Testis (tissue), 3 donors: ENCODE data around the gene SAYSD1. TPM values are rescaled to one million over a fixed set of nuclear protein-coding genes. Genes with fewer than 3 reads are reported as not detected.

Experiments used
- DNase-seq: peaks from one replicate; pipeline ENCODE4 v3.0.0-alpha.2; 2019
- H3K27ac ChIP-seq, 2 donors: fragments of 200-600 bp; sonication (generic); one replicate each; pipeline ENCODE4 v1.5.1; 2019
- H3K27me3 ChIP-seq: fragments of 200-600 bp; sonication (generic); one replicate; pipeline ENCODE4 v1.5.1; 2019
- H3K36me3 ChIP-seq: fragments of 200-600 bp; sonication (generic); one replicate; pipeline ENCODE4 v1.5.1; 2017; ENCODE audit warnings: low read depth; ENCODE audit errors: missing control alignments
- H3K4me1 ChIP-seq: fragments of 200-600 bp; sonication (generic); one replicate; pipeline ENCODE4 v1.5.1; 2019
- H3K4me3 ChIP-seq, 2 donors: fragments of 200-600 bp; sonication (generic); one replicate each; pipeline ENCODE4 v1.5.1; 2017 to 2019
- H3K9me3 ChIP-seq: fragments of 200-600 bp; sonication (generic); one replicate; pipeline ENCODE4 v1.5.1; 2017
- POLR2A ChIP-seq: fragments of 450-650 bp; IDR thresholded peaks from one replicate; pipeline ENCODE4 v1.6.1; 2017; ENCODE audit warnings: antibody characterized with exemption, mild to moderate bottlenecking, moderate library complexity
- WGBS, 2 donors: methylation state at CpG; one replicate each; pipeline ENCODE4 v1.1.5; 2018; 5-methylcytosine and 5-hydroxymethylcytosine counted together
- intact Hi-C: fragments of 100-400 bp; cut with DNase I; formaldehyde crosslinking; loops from one replicate; pipeline ENCODE4 v1.15.1; 2023; ENCODE audit warnings: low total_unique reads
- polyA plus RNA-seq: library from polyadenylated mRNA; stranded (reverse); fragments of 350-450 nt; fragmentation: Illumina TruSeq; extraction: RNeasy Lipid Tissue Mini Kit (QIAGEN cat#74804); gene quantifications from one replicate; pipeline ENCODE4 v1.2.3, GENCODE V29; 2014; ENCODE audit warnings: low read depth, low replicate concordance; ENCODE audit not compliant: insufficient read depth
- total RNA-seq, 2 donors: library from RNA; depleted of rRNA; stranded (reverse); fragments of >200 nt; gene quantifications; one replicate each; pipeline ENCODE4 v1.2.3, GENCODE V29; 2016
- TF ChIP-seq, protein P1 (sequence below), 3 experiments: fragments of 450-650 bp in 2 of 3; fragments of 200-600 bp in 1 of 3; sonication (generic) in 1 of 3; IDR thresholded peaks; one replicate each; pipeline ENCODE4 v1.5.1; 2016 to 2019; ENCODE audit warnings: antibody characterized with exemption in 3 of 3, mild to moderate bottlenecking in 2 of 3, moderate library complexity in 1 of 3

Gene SAYSD1
- total and polyA plus RNA-seq, 3 donors from 2014 or later = 57.2 to 122 (median 68.4) TPM

GRCh38 chr6:39104528-39104927, 10.5 kb downstream of the SAYSD1 start:
- Histone ChIP-seq H3K36me3 (no peaks in the 10 kb centered on the region), H3K4me1 (no peaks in the 10 kb centered on the region), H3K4me3 (no peak overlapping the region), H3K9me3 (no peaks in the 10 kb centered on the region), H3K27me3 (no peaks in the 10 kb centered on the region), H3K27ac (no peak overlapping the region)
- DNase-seq = no peak
- intact Hi-C loops = no loop called here
- 65 to 79% methylated on average over 4 of the region's 4 CpGs for WGBS, 2 donors
- TF ChIP-seq, protein P1, sequence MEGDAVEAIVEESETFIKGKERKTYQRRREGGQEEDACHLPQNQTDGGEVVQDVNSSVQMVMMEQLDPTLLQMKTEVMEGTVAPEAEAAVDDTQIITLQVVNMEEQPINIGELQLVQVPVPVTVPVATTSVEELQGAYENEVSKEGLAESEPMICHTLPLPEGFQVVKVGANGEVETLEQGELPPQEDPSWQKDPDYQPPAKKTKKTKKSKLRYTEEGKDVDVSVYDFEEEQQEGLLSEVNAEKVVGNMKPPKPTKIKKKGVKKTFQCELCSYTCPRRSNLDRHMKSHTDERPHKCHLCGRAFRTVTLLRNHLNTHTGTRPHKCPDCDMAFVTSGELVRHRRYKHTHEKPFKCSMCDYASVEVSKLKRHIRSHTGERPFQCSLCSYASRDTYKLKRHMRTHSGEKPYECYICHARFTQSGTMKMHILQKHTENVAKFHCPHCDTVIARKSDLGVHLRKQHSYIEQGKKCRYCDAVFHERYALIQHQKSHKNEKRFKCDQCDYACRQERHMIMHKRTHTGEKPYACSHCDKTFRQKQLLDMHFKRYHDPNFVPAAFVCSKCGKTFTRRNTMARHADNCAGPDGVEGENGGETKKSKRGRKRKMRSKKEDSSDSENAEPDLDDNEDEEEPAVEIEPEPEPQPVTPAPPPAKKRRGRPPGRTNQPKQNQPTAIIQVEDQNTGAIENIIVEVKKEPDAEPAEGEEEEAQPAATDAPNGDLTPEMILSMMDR (IDR thresholded peaks at IDR 0.05) = no peak
- no peak for TF ChIP-seq POLR2A

GRCh38 chr6:39102821-39103136, 12.2 kb downstream of the SAYSD1 start:
- Histone ChIP-seq H3K27me3 (no peaks in the 10 kb centered on the region), H3K36me3 (no peaks in the 10 kb centered on the region), H3K27ac (no peak overlapping the region), H3K4me3 (no peak overlapping the region), H3K4me1 (no peaks in the 10 kb centered on the region), H3K9me3 (no peaks in the 10 kb centered on the region)
- 100% methylated on average over 1 of the region's 1 CpG for WGBS, 2 donors
- intact Hi-C loops = no loop called here
- no peak for TF ChIP-seq POLR2A
- TF ChIP-seq, protein P1 (IDR thresholded peaks at IDR 0.05) = no peak
- DNase-seq = no peak

DNA sequence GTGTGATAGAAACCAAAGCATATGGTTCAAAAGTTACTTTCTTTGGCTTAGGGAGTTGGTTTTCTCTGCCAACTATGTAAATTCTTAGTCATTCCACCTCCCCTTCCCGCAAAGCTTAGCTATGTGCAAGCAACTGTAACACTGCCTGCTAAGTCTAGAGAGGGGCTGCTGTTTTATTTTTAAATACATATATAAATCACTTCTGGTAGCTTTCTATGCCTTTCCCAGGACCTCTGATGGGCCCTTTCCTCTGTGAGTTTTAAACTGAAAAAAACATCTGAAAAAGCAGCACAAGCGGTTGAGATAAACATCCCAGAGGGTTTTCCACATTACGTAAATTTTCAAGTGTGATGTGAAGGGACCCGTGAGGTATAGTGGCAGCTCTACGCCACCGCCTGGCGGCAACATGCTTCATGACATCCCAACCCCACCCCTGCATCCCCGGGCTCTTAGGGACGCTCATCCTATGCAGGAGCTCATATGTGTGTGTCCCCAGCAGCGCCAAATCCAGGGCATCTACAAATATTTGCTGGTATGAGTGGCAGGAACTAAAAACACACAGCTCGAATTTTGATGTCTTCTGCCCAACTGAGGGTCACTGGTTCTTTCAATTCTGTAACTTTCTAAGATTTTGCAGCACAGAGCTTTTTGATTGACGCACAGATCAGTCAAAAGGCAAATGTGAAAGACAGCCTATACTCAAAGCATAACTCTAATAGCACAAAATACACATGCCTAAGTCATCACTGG, 12.7 kb downstream of the SAYSD1 start:
- Histone ChIP-seq H3K27ac (no peak overlapping the region), H3K4me1 (no peaks in the 10 kb centered on the region), H3K4me3 (no peak overlapping the region), H3K36me3 (no peaks in the 10 kb centered on the region), H3K27me3 (no peaks in the 10 kb centered on the region), H3K9me3 (no peaks in the 10 kb centered on the region)
- TF ChIP-seq POLR2A = no peak
- TF ChIP-seq, protein P1 (IDR thresholded peaks at IDR 0.05) = no peak
- DNase-seq = no peak
- WGBS, 2 donors = 75 to 78% methylated on average over 12 of the region's 12 CpGs
- intact Hi-C loops = no loop called here

GRCh38 chr6:39100358-39100757, 14.6 kb downstream of the SAYSD1 start:
- Histone ChIP-seq H3K27me3 (no peaks in the 10 kb centered on the region), H3K9me3 (no peaks in the 10 kb centered on the region), H3K36me3 (no peaks in the 10 kb centered on the region), H3K4me1 (no peaks in the 10 kb centered on the region), H3K4me3 (no peak overlapping the region), H3K27ac (no peak overlapping the region)
- no peak for DNase-seq
- TF ChIP-seq, protein P1 (IDR thresholded peaks at IDR 0.05) = no peak
- no peak for TF ChIP-seq POLR2A
- intact Hi-C loops = no loop called here
- 74 to 91% methylated on average over 3 of the region's 3 CpGs for WGBS, 2 donors

DNA sequence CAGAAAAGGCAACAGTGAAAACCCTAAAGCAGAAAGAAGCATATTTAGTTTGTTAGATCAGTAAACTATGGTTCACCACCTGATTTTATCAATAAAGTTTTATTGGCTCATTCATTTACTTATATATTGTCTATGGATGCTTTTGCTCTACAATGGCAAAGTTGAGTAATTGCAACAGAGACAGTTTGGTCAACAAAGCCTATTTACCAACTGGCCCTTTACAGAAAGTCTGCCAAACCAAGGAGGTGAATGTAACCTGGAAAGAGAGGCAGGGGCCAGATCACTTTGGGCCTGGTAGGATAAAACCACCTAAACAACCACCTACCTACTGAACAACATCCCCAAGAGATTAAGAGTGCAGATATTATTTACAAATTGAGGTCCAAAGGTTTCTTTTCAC, 19.4 kb downstream of the SAYSD1 start:
- DNase-seq = no peak
- intact Hi-C loops = no loop called here
- no peak for TF ChIP-seq POLR2A
- TF ChIP-seq, protein P1 (IDR thresholded peaks at IDR 0.05) = no peak

More for the DNA sequence above, 19.4 kb downstream of the SAYSD1 start:
- Histone ChIP-seq H3K36me3 (no peaks in the 10 kb centered on the region), H3K27ac (no peak overlapping the region), H3K27me3 (no peaks in the 10 kb centered on the region), H3K4me1 (no peaks in the 10 kb centered on the region), H3K4me3 (no peak overlapping the region), H3K9me3 (no peaks in the 10 kb centered on the region)
